Heart right ventricle (tissue), 16 donors: ENCODE results near the gene ZNF148. TPM values are rescaled to one million over a fixed set of nuclear protein-coding genes. Genes with fewer than 3 reads are reported as not detected.

Experiments used
- ATAC-seq, 8 donors: fragments of 200-7000 bp; cut with Tn5 transposase; one replicate each; pipeline ENCODE4 v1.9.1; 2020; ENCODE audit warnings: mild to moderate bottlenecking in 8 of 8, moderate library complexity in 8 of 8, moderate number of reproducible peaks in 1 of 8
- DNase-seq, 2 donors: peaks; one replicate each; pipeline ENCODE4 v3.0.0-alpha.2; 2020
- H3K27ac ChIP-seq, 10 donors: fragments of 200-600 bp; sonication (generic) in 2 of 10; one replicate each; pipeline versions ENCODE4 v1.5.0 to v1.8.0; 2020 to 2022; ENCODE audit warnings: mild to moderate bottlenecking in 3 of 10
- H3K27me3 ChIP-seq, 7 donors: fragments of 200-600 bp; one replicate each; pipeline ENCODE4 v1.8.0; 2021 to 2022; ENCODE audit warnings: mild to moderate bottlenecking in 2 of 7
- H3K36me3 ChIP-seq, 9 donors: fragments of 200-600 bp; sonication (generic) in 1 of 9; one replicate each; pipeline versions ENCODE4 v1.5.0 to v1.8.0; 2020 to 2022; ENCODE audit warnings: mild to moderate bottlenecking in 2 of 9
- H3K4me1 ChIP-seq, 9 donors: fragments of 200-600 bp; sonication (generic) in 1 of 9; one replicate each; pipeline versions ENCODE4 v1.5.0 to v1.8.0; 2020 to 2022; ENCODE audit warnings: mild to moderate bottlenecking in 4 of 9
- H3K4me3 ChIP-seq, 10 donors: fragments of 200-600 bp; sonication (generic) in 2 of 10; one replicate each; pipeline versions ENCODE4 v1.5.0 to v1.8.0; 2020 to 2022; ENCODE audit warnings: mild to moderate bottlenecking in 7 of 10, moderate library complexity in 2 of 10
- H3K9me3 ChIP-seq, 11 donors: fragments of 200-600 bp in 10 of 11; sonication (generic) in 2 of 11; one replicate each; pipeline versions ENCODE4 v1.5.0 to v1.8.0; 2013 to 2022; ENCODE audit warnings: mild to moderate bottlenecking in 2 of 11, control low read depth in 1 of 11, moderate library complexity in 1 of 11
- WGBS, 2 donors: extraction: QIAGEN DNeasy Blood & Tissue Kit; methylation state at CpG; one replicate each; pipeline ENCODE4 v1.1.7; 2013; ENCODE audit warnings: inconsistent platforms in 1 of 2; 5-methylcytosine and 5-hydroxymethylcytosine counted together
- intact Hi-C, 10 donors: fragments of 100-400 bp; cut with DNase I; formaldehyde crosslinking; loops; one replicate each; pipeline versions ENCODE4 v1.11.1 to v1.14.2; 2022
- polyA plus RNA-seq, 2 donors: library from polyadenylated mRNA; stranded (reverse); fragments of 200-250 nt; gene quantifications; one replicate each; pipeline ENCODE4 v1.2.3, GENCODE V29; 2013
- total RNA-seq, 10 donors: library from RNA; stranded (reverse); fragmentation: NEBNext Ultra II Directional in 3 of 10; extraction: Animal tissue kit (Norgen Biotek cat#: 25700) in 3 of 10; gene quantifications; one replicate each; pipeline versions ENCODE4 v1.2.1 to v1.2.4, GENCODE V29; 2021 to 2023
- TF ChIP-seq, protein P1 (sequence below), 9 donors: fragments of 200-600 bp; sonication (generic) in 2 of 9; IDR thresholded peaks; one replicate each; pipeline versions ENCODE4 v1.5.0 to v1.8.0; 2021 to 2022; ENCODE audit warnings: antibody characterized with exemption in 9 of 9, mild to moderate bottlenecking in 5 of 9, moderate library complexity in 1 of 9
- donor health status: Arrhythmogenic right ventricular cardiomyopathy.
- donor health status: ischemic (EF 13 %, LVEDD 7.1; RV severe dilation, severe dysfunction).
- donor health status: healthy with polysubstance abuse.
- donor health status: DM: no; HTN: yes; CAD: no.
- donor health status: DM: no; HTN: no; CAD: no.
- donor health status: ischemic (EF 25% LVEDD 6.9; RV normal size, moderate dysfunction).
- donor health status: ischemic (EF 25% LVEDD 5.7; RV mildly dilated, moderate dysfunction).
- donor health status: healthy.
- donor health status: DM: yes; HTN: yes; CAD: no.
- donor health status: Ischemic cardiomyopathy.
- donor health status: ischemic (EF 35%, LVEDD 5.7; RV mildly dilated, moderate dysfunction).
- donor health status: nonischemic (EF 11% LVEDD 7.7; RV severe dilation, severe dysfunction).
- donor health status: DM: yes; HTN: yes; CAD: no.
- donor health status: PGD.
- donor health status: ischemic (EF 29% LVEDD 5.4; RV normal size, mild dysfunction).
- donor health status: nonischemic (EF 23%, LVEDD 6.1; RV moderate dilation, normal function).

Gene ZNF148
- total and polyA plus RNA-seq, 12 donors = 2.9 to 59.6 (median 44.7) TPM

DNA sequence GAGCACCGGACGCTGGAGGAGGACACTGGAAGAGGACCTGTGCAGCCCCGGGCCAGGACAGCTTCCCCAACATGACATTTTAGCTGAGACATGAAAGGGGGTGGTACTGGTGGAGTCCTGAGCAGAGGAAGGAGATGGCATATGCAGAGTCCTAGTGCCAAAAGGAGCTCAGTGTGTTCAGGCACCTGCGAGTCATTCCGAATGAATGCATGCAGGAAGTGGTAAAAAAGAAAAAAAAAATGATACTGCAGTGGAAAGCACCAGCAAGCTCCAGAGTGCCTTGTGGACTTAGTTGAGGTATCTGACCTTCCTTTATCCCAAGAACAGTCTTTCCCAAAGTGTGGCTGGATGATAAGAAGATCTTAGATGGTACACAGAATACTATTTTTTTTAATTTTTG, 6.6 kb upstream of the ZNF148 start:
- Histone ChIP-seq H3K4me3 (no peak overlapping the region), H3K27me3 (no peaks in the 10 kb centered on the region), H3K9me3 (no peaks in the 10 kb centered on the region), H3K27ac (no peak overlapping the region), H3K36me3 (no peaks in the 10 kb centered on the region), H3K4me1 (no peaks in the 10 kb centered on the region)
- TF ChIP-seq, protein P1, sequence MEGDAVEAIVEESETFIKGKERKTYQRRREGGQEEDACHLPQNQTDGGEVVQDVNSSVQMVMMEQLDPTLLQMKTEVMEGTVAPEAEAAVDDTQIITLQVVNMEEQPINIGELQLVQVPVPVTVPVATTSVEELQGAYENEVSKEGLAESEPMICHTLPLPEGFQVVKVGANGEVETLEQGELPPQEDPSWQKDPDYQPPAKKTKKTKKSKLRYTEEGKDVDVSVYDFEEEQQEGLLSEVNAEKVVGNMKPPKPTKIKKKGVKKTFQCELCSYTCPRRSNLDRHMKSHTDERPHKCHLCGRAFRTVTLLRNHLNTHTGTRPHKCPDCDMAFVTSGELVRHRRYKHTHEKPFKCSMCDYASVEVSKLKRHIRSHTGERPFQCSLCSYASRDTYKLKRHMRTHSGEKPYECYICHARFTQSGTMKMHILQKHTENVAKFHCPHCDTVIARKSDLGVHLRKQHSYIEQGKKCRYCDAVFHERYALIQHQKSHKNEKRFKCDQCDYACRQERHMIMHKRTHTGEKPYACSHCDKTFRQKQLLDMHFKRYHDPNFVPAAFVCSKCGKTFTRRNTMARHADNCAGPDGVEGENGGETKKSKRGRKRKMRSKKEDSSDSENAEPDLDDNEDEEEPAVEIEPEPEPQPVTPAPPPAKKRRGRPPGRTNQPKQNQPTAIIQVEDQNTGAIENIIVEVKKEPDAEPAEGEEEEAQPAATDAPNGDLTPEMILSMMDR (IDR thresholded peaks at IDR 0.05) = no peak
- intact Hi-C loops = no loop called here
- 72 to 73% methylated on average over 5 of the region's 5 CpGs for WGBS, 2 donors
- no peak for DNase-seq
- ATAC-seq = no peak

DNA sequence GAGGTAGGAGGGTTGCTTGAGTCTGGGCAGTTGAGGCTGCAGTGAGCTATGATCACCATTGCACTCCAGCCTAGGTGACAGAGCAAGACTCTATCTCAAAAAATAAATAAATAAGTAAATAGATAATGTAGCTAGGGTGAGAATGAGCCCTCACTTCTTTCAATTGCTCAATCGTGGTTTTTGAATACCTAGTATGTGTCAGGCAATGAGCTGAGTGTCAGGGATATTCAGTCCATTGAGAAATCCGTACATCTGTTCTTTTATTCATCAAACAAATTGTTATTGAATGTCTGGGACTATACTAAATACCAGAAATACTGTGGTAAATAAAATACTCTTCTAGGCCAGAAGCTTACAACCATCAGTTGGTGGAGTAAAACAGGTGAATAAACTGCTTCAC, 6.2 kb upstream of the ZNF148 start:
- H3K9me3 ChIP-seq = no peaks in the 10 kb centered on the region
- no peaks in the 10 kb centered on the region for H3K36me3 ChIP-seq
- WGBS, 2 donors = 71 to 83% methylated on average over 2 of the region's 2 CpGs
- no peaks in the 10 kb centered on the region for H3K27me3 ChIP-seq
- no peak overlapping the region for H3K4me3 ChIP-seq
- intact Hi-C loops = no loop called here
- DNase-seq (no peak), ATAC-seq (no peak)
- TF ChIP-seq, protein P1 (IDR thresholded peaks at IDR 0.05) = no peak
- H3K27ac ChIP-seq = no peak overlapping the region
- peaks cover 0 to 3% (median 1%) of the 10 kb centered on the region in 9 donors for H3K4me1 ChIP-seq

DNA sequence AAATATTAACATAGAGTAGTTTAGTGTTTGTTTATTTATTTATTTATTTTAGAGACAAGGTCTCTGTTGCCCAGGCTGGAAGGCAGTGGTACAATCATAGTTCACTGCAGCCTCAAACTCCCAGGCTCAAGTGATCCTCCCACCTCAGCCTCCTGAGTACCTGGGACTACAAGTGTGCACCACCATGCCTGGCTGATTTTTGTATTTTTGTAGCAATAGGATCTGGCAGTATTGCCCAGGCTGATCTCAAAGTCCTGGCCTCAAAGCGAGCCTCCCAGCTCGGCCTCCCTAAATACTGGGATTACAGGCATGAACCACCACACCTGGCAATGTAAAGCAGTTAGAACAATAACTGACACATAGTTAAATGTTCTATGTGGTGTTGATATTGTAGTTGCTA, 4.4 kb upstream of the ZNF148 start:
- WGBS, 2 donors = 95% methylated on average over 2 of the region's 2 CpGs
- Histone ChIP-seq H3K9me3 (no peaks in the 10 kb centered on the region), H3K27ac (no peak overlapping the region), H3K4me3 (no peak overlapping the region), H3K4me1 (peaks cover 0 to 10% (median 8%) of the 10 kb centered on the region in 9 donors), H3K36me3 (no peaks in the 10 kb centered on the region), H3K27me3 (no peaks in the 10 kb centered on the region)
- intact Hi-C loops = loop anchor here in 2 of 10 donors (5.0 to 10.0 kb wide), 2 partner anchors 145 to 382 kb away; no protein-coding TSS in a partner anchor
- TF ChIP-seq, protein P1 (IDR thresholded peaks at IDR 0.05) = no peak
- DNase-seq (no peak), ATAC-seq (no peak)

DNA sequence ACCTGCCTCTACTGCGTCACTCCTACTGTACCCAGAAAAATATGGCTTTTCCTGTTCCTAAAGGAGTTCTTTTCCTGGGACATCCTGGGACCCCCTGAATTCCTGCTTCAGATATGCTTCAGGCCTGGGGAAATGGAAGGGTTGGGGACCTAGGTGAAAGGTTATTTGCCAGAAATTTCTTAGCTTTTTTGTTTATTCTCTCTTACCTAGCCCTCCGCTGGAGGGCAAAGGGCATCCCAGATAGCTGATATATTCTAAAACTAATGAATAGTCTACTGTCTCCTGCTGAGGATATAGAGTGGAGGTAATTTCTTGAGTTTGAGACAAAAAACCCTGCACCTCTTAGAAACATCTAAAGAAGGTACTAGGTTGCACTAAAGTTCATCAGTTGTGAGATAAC, 3.6 kb upstream of the ZNF148 start:
- ATAC-seq = no peak
- Histone ChIP-seq H3K27me3 (no peaks in the 10 kb centered on the region), H3K27ac (no peak overlapping the region), H3K4me3 (no peak overlapping the region), H3K9me3 (no peaks in the 10 kb centered on the region), H3K36me3 (no peaks in the 10 kb centered on the region), H3K4me1 (peaks cover 4 to 16% (median 12%) of the 10 kb centered on the region in 9 donors)
- TF ChIP-seq, protein P1 (IDR thresholded peaks at IDR 0.05) = no peak
- no peak for DNase-seq
- intact Hi-C loops = loop anchor here in 2 of 10 donors (5.0 to 10.0 kb wide), 2 partner anchors 144 to 381 kb away; no protein-coding TSS in a partner anchor
- WGBS, 2 donors = 86 to 92% methylated on average over 2 of the region's 2 CpGs
